ENCODE measurements around the gene MED1. TPM values are rescaled to one million over a fixed set of nuclear protein-coding genes. Genes with fewer than 3 reads are reported as not detected.
"Not testable (repeated sequence)": the region's sequence is repeated elsewhere in the genome, so short reads cannot be mapped to it uniquely, and the experiment has no call there.

Gene MED1
- total and polyA plus RNA-seq, 2 of the 4 experiments (the other 2 are of a cell fraction): 16.9 to 24.2 TPM

GRCh38 chr17:39468610-39469009, 17.5 kb upstream of the MED1 start:
- H2BK5ac ChIP-seq (ENCODE audit: low read depth, low read length, poor library complexity, severe bottlenecking); H3K4me1 ChIP-seq (ENCODE audit: control insufficient read depth, insufficient read depth, low read length); H3K9me3 ChIP-seq (ENCODE audit: control insufficient read depth, insufficient read depth, low read length); H3K14ac ChIP-seq (replicated peaks; ENCODE audit: low read depth, low read length); H3K27ac ChIP-seq (ENCODE audit: insufficient read depth, low read length); DNase-seq; H3K4me3 ChIP-seq (ENCODE audit: insufficient read depth, low read depth, low read length); H3K4ac ChIP-seq (ENCODE audit: low read depth, low read length); H3K18ac ChIP-seq (ENCODE audit: low read depth, low read length); POLR2A ChIA-PET (ENCODE audit: unreplicated experiment); H4K91ac ChIP-seq (ENCODE audit: insufficient read depth, low read depth, low read length); H2BK120ac ChIP-seq (ENCODE audit: low read depth, low read length); BruUV-seq (replicated peaks); H3K27me3 ChIP-seq (ENCODE audit: control insufficient read depth, insufficient read depth, low read length); H4K5ac ChIP-seq (ENCODE audit: low read depth, low read length); H3K9me1 ChIP-seq (ENCODE audit: insufficient read depth, low read length); ATAC-seq (ENCODE audit: low read depth); H4K8ac ChIP-seq (ENCODE audit: low read depth in 2 of 2, low read length in 2 of 2); CTCF ChIA-PET; H3K9ac ChIP-seq (ENCODE audit: low read depth, low read length); H3K23ac ChIP-seq (ENCODE audit: low read depth, low read length); H2AK5ac ChIP-seq (ENCODE audit: low read depth, low read length); H2BK20ac ChIP-seq (ENCODE audit: low read depth, low read length); dilution Hi-C loops (cut with HindIII; ENCODE audit: low sequenced_read_pairs, unreplicated experiment); H3K56ac ChIP-seq (ENCODE audit: extremely low read depth, insufficient read depth, low read length); H2AFZ ChIP-seq (replicated peaks; ENCODE audit: low read length, poor library complexity); H2BK15ac ChIP-seq (ENCODE audit: low read depth, low read length); in situ Hi-C loops (cut with MboI; ENCODE audit: low sequenced_read_pairs); H2AK9ac ChIP-seq (replicated peaks; ENCODE audit: low read depth, low read length, poor library complexity); H3K4me2 ChIP-seq (ENCODE audit: low read depth, low read length): not testable (repeated sequence)
- peaks cover 41% of the 10 kb centered on the region for H4K20me1 ChIP-seq (ENCODE audit: insufficient read depth, low read length)
- peaks cover 22% of the 10 kb centered on the region for H3K36me3 ChIP-seq (ENCODE audit: control insufficient read depth, insufficient read depth, low read length)
- WGBS, 2 experiments (ENCODE audit: extremely low coverage in 2 of 2, insufficient read length in 1 of 2): no CpG with 5 or more reads among the region's 11 CpGs
- peaks cover 8 to 28% of the 10 kb centered on the region in 2 experiments; a peak in 3 of 4 replicates for H3K79me1 ChIP-seq (ENCODE audit: low read depth in 1 of 2, low read length in 2 of 2)
- intact Hi-C loops (cut with micrococcal nuclease): loop anchor here (10.0 kb wide), 1 partner anchor 194 kb away; no protein-coding TSS in a partner anchor

- H3K27ac ChIP-seq (ENCODE audit: insufficient read depth, low read length); H2AFZ ChIP-seq (replicated peaks; ENCODE audit: low read length, poor library complexity); H3K9me1 ChIP-seq (ENCODE audit: insufficient read depth, low read length); DNase-seq; H3K9ac ChIP-seq (ENCODE audit: low read depth, low read length); H3K4me3 ChIP-seq (ENCODE audit: insufficient read depth, low read depth, low read length); H2BK15ac ChIP-seq (ENCODE audit: low read depth, low read length); H3K27me3 ChIP-seq (ENCODE audit: control insufficient read depth, insufficient read depth, low read length); H3K18ac ChIP-seq (ENCODE audit: low read depth, low read length); H3K4ac ChIP-seq (ENCODE audit: low read depth, low read length); H2BK120ac ChIP-seq (ENCODE audit: low read depth, low read length); BruUV-seq (replicated peaks); H4K91ac ChIP-seq (ENCODE audit: insufficient read depth, low read depth, low read length); H2BK20ac ChIP-seq (ENCODE audit: low read depth, low read length); H3K14ac ChIP-seq (replicated peaks; ENCODE audit: low read depth, low read length); in situ Hi-C loops (cut with MboI; ENCODE audit: low sequenced_read_pairs); H3K9me3 ChIP-seq (ENCODE audit: control insufficient read depth, insufficient read depth, low read length); dilution Hi-C loops (cut with HindIII; ENCODE audit: low sequenced_read_pairs, unreplicated experiment); H3K4me1 ChIP-seq (ENCODE audit: control insufficient read depth, insufficient read depth, low read length); H3K36me3 ChIP-seq (ENCODE audit: control insufficient read depth, insufficient read depth, low read length); H4K5ac ChIP-seq (ENCODE audit: low read depth, low read length); H2AK9ac ChIP-seq (replicated peaks; ENCODE audit: low read depth, low read length, poor library complexity); POLR2A ChIA-PET (ENCODE audit: unreplicated experiment); H2AK5ac ChIP-seq (ENCODE audit: low read depth, low read length); ATAC-seq (ENCODE audit: low read depth); H4K8ac ChIP-seq (ENCODE audit: low read depth in 2 of 2, low read length in 2 of 2); H3K56ac ChIP-seq (ENCODE audit: extremely low read depth, insufficient read depth, low read length); H3K23ac ChIP-seq (ENCODE audit: low read depth, low read length); H2BK5ac ChIP-seq (ENCODE audit: low read depth, low read length, poor library complexity, severe bottlenecking): not testable (repeated sequence)
- intact Hi-C loops (cut with micrococcal nuclease): loop anchor here (10.0 kb wide), 1 partner anchor 190 kb away; no protein-coding TSS in a partner anchor
- peak overlapping the region; percentile 88 for H3K4me2 ChIP-seq (ENCODE audit: low read depth, low read length)
- peaks cover 0 to 29% of the 10 kb centered on the region in 2 experiments; a peak in 3 of 4 replicates for H3K79me1 ChIP-seq (ENCODE audit: low read depth in 1 of 2, low read length in 2 of 2)
- peaks cover 58% of the 10 kb centered on the region for H4K20me1 ChIP-seq (ENCODE audit: insufficient read depth, low read length)
- WGBS, 2 experiments (ENCODE audit: extremely low coverage in 2 of 2, insufficient read length in 1 of 2): no CpG with 5 or more reads among the region's 11 CpGs
- CTCF ChIA-PET: interaction anchor here (0.6 kb wide), 1 partner anchor 44 kb away, joined by 3 read pairs; no protein-coding TSS in a partner anchor
These were observed 13.6 kb upstream of the MED1 start for GRCh38 chr17:39464639-39465181.
